Measurements from ENCODE around the gene ADGRD1.

The ADGRD1 gene

DNA sequence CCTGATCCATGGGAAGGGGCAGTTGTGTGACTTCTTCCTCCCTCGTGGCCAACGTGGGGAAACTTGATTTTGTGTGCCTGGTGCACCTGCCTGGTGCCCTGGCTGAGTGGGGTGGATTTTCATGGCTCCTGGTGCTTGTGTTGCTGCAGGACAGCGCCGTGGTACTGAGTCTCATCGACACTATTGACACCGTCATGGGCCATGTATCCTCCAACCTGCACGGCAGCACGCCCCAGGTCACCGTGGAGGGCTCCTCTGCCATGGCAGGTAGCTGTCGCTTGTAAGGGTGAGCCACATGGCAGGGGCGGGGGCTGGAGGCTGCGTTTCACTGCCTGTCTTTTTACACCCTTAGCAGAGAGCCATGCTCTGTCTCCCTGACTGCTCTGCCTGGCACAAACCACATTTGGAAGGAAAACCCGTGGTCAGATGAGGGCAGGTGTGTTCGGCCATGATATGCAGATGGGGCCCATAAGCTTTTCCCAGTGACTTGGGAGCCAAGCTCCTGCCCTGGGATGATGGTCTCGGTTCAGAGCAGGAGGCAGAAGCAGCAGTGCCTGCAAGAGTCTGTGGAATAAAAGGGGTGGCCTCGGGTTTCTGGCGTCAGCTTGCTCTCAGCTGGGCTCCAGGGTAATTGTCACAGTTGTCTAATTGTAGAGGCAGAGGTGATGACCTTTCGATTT lies 49.5 kb downstream of the ADGRD1 start:
- no peak overlapping the region for H4K91ac ChIP-seq (ENCODE audit: low read length)
- no peak overlapping the region for H2AK5ac ChIP-seq (ENCODE audit: low read length, severe bottlenecking)
- 77% methylated on average over 18 of the region's 18 CpGs for WGBS
- H2BK15ac ChIP-seq (ENCODE audit: low read depth, poor library complexity, severe bottlenecking), result no peak overlapping the region
- H3K79me1 ChIP-seq (replicated peaks; ENCODE audit: low read length, poor library complexity, severe bottlenecking), result no peaks in the 10 kb centered on the region
- no peak overlapping the region for H3K4ac ChIP-seq (ENCODE audit: low read depth in 1 of 2, low read length in 2 of 2)
- H3K4me2 ChIP-seq (ENCODE audit: low read length, poor library complexity, severe bottlenecking), result no peak overlapping the region
- H3K36me3 ChIP-seq (ENCODE audit: control insufficient read depth in 1 of 2, insufficient read depth in 2 of 2, low read depth in 1 of 2, low read length in 2 of 2), result no peaks in the 10 kb centered on the region
- peaks cover 0 to 4% of the 10 kb centered on the region in 2 experiments for H3K27me3 ChIP-seq (ENCODE audit: control insufficient read depth in 1 of 2, insufficient read depth in 1 of 2, low read length in 2 of 2)
- H3K4me3 ChIP-seq (ENCODE audit: insufficient read depth in 1 of 2, low read depth in 1 of 2, low read length in 2 of 2), result no peak overlapping the region
- no peak overlapping the region for H3K9ac ChIP-seq (ENCODE audit: low read length)
- H2BK12ac ChIP-seq (ENCODE audit: low read length in 2 of 2), result no peak overlapping the region
- H3K9me3 ChIP-seq (ENCODE audit: control insufficient read depth, low read length), result no peaks in the 10 kb centered on the region
- no peak overlapping the region for H3K18ac ChIP-seq (ENCODE audit: low read depth in 1 of 2, low read length in 2 of 2)
- no peak for DNase-seq
- H2AFZ ChIP-seq (ENCODE audit: low read depth, low read length), result no peak overlapping the region
- H3K4me1 ChIP-seq (ENCODE audit: control insufficient read depth, insufficient read depth, low read depth, low read length), result no peaks in the 10 kb centered on the region
- H3K27ac ChIP-seq (ENCODE audit: low read length, poor library complexity, severe bottlenecking), result no peak overlapping the region
- no peak overlapping the region for H3K23ac ChIP-seq (ENCODE audit: low read length in 2 of 2)
- H4K8ac ChIP-seq (ENCODE audit: low read length), result no peak overlapping the region
- H3K14ac ChIP-seq (ENCODE audit: low read length in 2 of 2), result no peak overlapping the region
- no peak overlapping the region for H2BK5ac ChIP-seq (ENCODE audit: low read depth, low read length, poor library complexity, severe bottlenecking)
- no peak overlapping the region for H2BK120ac ChIP-seq (ENCODE audit: low read depth, low read length)

DNA sequence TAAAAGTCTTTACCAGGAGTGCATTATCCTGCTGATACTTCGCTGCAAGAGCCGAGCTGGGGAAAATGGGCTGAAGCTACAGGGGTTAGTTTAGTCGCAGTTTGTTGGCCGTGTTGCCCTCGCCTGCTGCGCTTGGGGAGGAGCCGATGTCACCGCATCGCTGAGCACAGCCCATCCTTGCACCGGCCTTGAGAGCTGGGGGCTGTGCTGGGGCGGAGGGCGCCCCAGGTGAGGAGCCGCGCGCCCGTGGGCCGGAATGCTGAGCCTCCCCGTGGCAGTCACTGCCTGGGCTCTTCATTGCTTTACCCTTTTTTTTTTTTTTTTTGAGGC lies 50.0 kb downstream of the ADGRD1 start:
- Histone ChIP-seq H4K8ac (ENCODE audit: low read length) (no peak overlapping the region), H3K23ac (ENCODE audit: low read length in 2 of 2) (no peak overlapping the region), H2BK15ac (ENCODE audit: low read depth, poor library complexity, severe bottlenecking) (no peak overlapping the region), H3K4ac (ENCODE audit: low read depth in 1 of 2, low read length in 2 of 2) (no peak overlapping the region), H3K79me1 (replicated peaks; ENCODE audit: low read length, poor library complexity, severe bottlenecking) (no peaks in the 10 kb centered on the region), H3K9ac (ENCODE audit: low read length) (no peak overlapping the region), H3K14ac (ENCODE audit: low read length in 2 of 2) (no peak overlapping the region), H4K91ac (ENCODE audit: low read length) (no peak overlapping the region), H2BK12ac (ENCODE audit: low read length in 2 of 2) (no peak overlapping the region), H3K4me2 (ENCODE audit: low read length, poor library complexity, severe bottlenecking) (no peak overlapping the region), H3K36me3 (ENCODE audit: control insufficient read depth in 1 of 2, insufficient read depth in 2 of 2, low read depth in 1 of 2, low read length in 2 of 2) (no peaks in the 10 kb centered on the region), H3K9me3 (ENCODE audit: control insufficient read depth, low read length) (no peaks in the 10 kb centered on the region), H2BK5ac (ENCODE audit: low read depth, low read length, poor library complexity, severe bottlenecking) (no peak overlapping the region), H3K27me3 (ENCODE audit: control insufficient read depth in 1 of 2, insufficient read depth in 1 of 2, low read length in 2 of 2) (peaks cover 0 to 4% of the 10 kb centered on the region in 2 experiments), H2BK120ac (ENCODE audit: low read depth, low read length) (no peak overlapping the region), H3K27ac (ENCODE audit: low read length, poor library complexity, severe bottlenecking) (no peak overlapping the region), H3K18ac (ENCODE audit: low read depth in 1 of 2, low read length in 2 of 2) (no peak overlapping the region), H3K4me3 (ENCODE audit: insufficient read depth in 1 of 2, low read depth in 1 of 2, low read length in 2 of 2) (no peak overlapping the region), H2AK5ac (ENCODE audit: low read length, severe bottlenecking) (no peak overlapping the region), H2AFZ (ENCODE audit: low read depth, low read length) (peak overlapping the region; percentile 42), H3K4me1 (ENCODE audit: control insufficient read depth, insufficient read depth, low read depth, low read length) (no peaks in the 10 kb centered on the region)
- DNase-seq, result no peak
- 88% methylated on average over 17 of the region's 18 CpGs for WGBS

DNA sequence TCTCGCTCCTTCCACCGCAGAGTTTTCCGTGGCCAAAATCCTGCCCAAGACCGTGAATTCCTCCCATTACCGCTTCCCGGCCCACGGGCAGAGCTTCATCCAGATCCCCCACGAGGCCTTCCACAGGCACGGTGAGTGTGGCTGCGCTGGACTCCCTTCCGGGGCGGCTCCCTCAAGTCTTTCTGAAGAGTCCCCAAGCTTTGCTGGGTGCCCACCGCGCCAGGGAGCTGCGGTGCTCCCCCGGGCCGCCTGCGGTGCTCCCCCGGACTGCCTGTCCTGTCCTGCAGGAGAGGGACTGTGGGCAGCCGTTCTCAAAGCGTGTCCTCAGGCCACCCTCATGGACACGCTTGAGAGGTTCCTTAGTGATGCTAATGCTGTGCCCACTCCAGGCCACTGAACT lies 50.5 kb downstream of the ADGRD1 start:
- no peak overlapping the region for H3K4me2 ChIP-seq (ENCODE audit: low read length, poor library complexity, severe bottlenecking)
- no peak overlapping the region for H2BK120ac ChIP-seq (ENCODE audit: low read depth, low read length)
- no peak overlapping the region for H2BK12ac ChIP-seq (ENCODE audit: low read length in 2 of 2)
- no peak overlapping the region for H3K18ac ChIP-seq (ENCODE audit: low read depth in 1 of 2, low read length in 2 of 2)
- peaks cover 0 to 4% of the 10 kb centered on the region in 2 experiments for H3K27me3 ChIP-seq (ENCODE audit: control insufficient read depth in 1 of 2, insufficient read depth in 1 of 2, low read length in 2 of 2)
- no peak overlapping the region for H2BK5ac ChIP-seq (ENCODE audit: low read depth, low read length, poor library complexity, severe bottlenecking)
- no peaks in the 10 kb centered on the region for H3K36me3 ChIP-seq (ENCODE audit: control insufficient read depth in 1 of 2, insufficient read depth in 2 of 2, low read depth in 1 of 2, low read length in 2 of 2)
- no peaks in the 10 kb centered on the region for H3K79me1 ChIP-seq (replicated peaks; ENCODE audit: low read length, poor library complexity, severe bottlenecking)
- no peak overlapping the region for H3K4ac ChIP-seq (ENCODE audit: low read depth in 1 of 2, low read length in 2 of 2)
- H3K23ac ChIP-seq (ENCODE audit: low read length in 2 of 2), result no peak overlapping the region
- H3K4me3 ChIP-seq (ENCODE audit: insufficient read depth in 1 of 2, low read depth in 1 of 2, low read length in 2 of 2), result no peak overlapping the region
- no peak overlapping the region for H4K91ac ChIP-seq (ENCODE audit: low read length)
- no peaks in the 10 kb centered on the region for H3K9me3 ChIP-seq (ENCODE audit: control insufficient read depth, low read length)
- H2AK5ac ChIP-seq (ENCODE audit: low read length, severe bottlenecking), result no peak overlapping the region
- no peak overlapping the region for H3K14ac ChIP-seq (ENCODE audit: low read length in 2 of 2)
- no peak overlapping the region for H2BK15ac ChIP-seq (ENCODE audit: low read depth, poor library complexity, severe bottlenecking)
- H4K8ac ChIP-seq (ENCODE audit: low read length), result no peak overlapping the region
- H3K9ac ChIP-seq (ENCODE audit: low read length), result no peak overlapping the region
- no peak for DNase-seq
- H3K4me1 ChIP-seq (ENCODE audit: control insufficient read depth, insufficient read depth, low read depth, low read length), result no peaks in the 10 kb centered on the region
- no peak overlapping the region for H2AFZ ChIP-seq (ENCODE audit: low read depth, low read length)
- H3K27ac ChIP-seq (ENCODE audit: low read length, poor library complexity, severe bottlenecking), result no peak overlapping the region
- 90% methylated on average over 20 of the region's 22 CpGs for whole genome bisulfite sequencing

DNA sequence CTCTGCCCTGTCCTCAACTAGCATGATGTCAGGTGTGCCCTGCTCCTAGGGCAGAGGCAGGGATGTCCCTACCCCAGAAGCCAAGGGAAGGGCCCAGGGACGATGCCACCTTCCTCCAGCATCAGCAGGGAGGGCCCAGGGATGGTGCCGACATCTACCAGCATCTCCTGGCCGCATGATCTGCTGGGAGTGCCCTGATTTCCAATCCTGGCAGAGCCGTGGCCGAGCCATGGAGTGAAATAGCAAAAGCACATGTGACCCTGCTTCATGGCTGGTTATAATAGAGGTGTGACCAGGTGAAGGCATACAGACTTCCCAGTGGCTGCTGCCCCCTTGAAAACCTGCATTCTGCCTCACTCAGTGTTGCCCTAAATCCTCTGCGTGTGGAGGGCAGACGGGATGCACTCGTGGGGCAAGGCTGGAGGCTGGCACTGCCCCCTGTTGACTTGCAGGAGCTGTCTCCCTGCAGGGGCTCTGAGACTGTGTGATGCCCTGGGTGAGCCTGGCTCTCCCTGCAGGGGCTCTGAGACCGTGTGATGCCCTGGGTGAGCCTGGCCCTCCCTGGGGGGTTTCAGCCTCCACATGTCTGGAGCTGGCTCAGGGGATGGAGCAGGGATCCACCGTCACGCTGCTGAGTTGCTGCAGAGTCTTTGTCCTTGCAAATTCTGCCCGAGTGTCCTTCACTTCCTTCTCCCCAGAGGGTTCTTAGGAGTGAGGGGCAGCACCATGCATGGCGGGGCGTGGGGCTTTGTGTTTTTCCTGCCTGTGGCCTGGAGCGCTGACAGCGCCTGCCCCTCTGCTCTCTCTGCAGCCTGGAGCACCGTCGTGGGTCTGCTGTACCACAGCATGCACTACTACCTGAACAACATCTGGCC lies 51.7 kb downstream of the ADGRD1 start:
- DNase-seq, result no peak
- H3K9me3 ChIP-seq (ENCODE audit: control insufficient read depth, low read length), result no peaks in the 10 kb centered on the region
- no peak overlapping the region for H3K9ac ChIP-seq (ENCODE audit: low read length)
- no peak overlapping the region for H2BK15ac ChIP-seq (ENCODE audit: low read depth, poor library complexity, severe bottlenecking)
- no peak overlapping the region for H3K4me2 ChIP-seq (ENCODE audit: low read length, poor library complexity, severe bottlenecking)
- no peak overlapping the region for H4K8ac ChIP-seq (ENCODE audit: low read length)
- no peak overlapping the region for H2AFZ ChIP-seq (ENCODE audit: low read depth, low read length)
- H3K79me1 ChIP-seq (replicated peaks; ENCODE audit: low read length, poor library complexity, severe bottlenecking), result no peaks in the 10 kb centered on the region
- H3K18ac ChIP-seq (ENCODE audit: low read depth in 1 of 2, low read length in 2 of 2), result no peak overlapping the region
- no peak overlapping the region for H2AK5ac ChIP-seq (ENCODE audit: low read length, severe bottlenecking)
- H3K27me3 ChIP-seq (ENCODE audit: control insufficient read depth in 1 of 2, insufficient read depth in 1 of 2, low read length in 2 of 2), result peaks cover 0 to 4% of the 10 kb centered on the region in 2 experiments
- no peak overlapping the region for H2BK5ac ChIP-seq (ENCODE audit: low read depth, low read length, poor library complexity, severe bottlenecking)
- no peak overlapping the region for H3K14ac ChIP-seq (ENCODE audit: low read length in 2 of 2)
- H3K4me1 ChIP-seq (ENCODE audit: control insufficient read depth, insufficient read depth, low read depth, low read length), result no peaks in the 10 kb centered on the region
- no peak overlapping the region for H3K4me3 ChIP-seq (ENCODE audit: insufficient read depth in 1 of 2, low read depth in 1 of 2, low read length in 2 of 2)
- H3K27ac ChIP-seq (ENCODE audit: low read length, poor library complexity, severe bottlenecking), result no peak overlapping the region
- H2BK12ac ChIP-seq (ENCODE audit: low read length in 2 of 2), result no peak overlapping the region
- H4K91ac ChIP-seq (ENCODE audit: low read length), result no peak overlapping the region
- no peaks in the 10 kb centered on the region for H3K36me3 ChIP-seq (ENCODE audit: control insufficient read depth in 1 of 2, insufficient read depth in 2 of 2, low read depth in 1 of 2, low read length in 2 of 2)
- 80% methylated on average over 18 of the region's 18 CpGs for WGBS
- H3K4ac ChIP-seq (ENCODE audit: low read depth in 1 of 2, low read length in 2 of 2), result no peak overlapping the region
- no peak overlapping the region for H3K23ac ChIP-seq (ENCODE audit: low read length in 2 of 2)
- H2BK120ac ChIP-seq (ENCODE audit: low read depth, low read length), result no peak overlapping the region
